HEK293 (cell line): ENCODE results near the gene BMPR1A.

Source experiments
- CTCF ChIP-seq: fragments of 450-650 bp; formaldehyde crosslinking; IDR thresholded peaks from 2 replicates; pipeline ENCODE4 v1.5.1; 2016; ENCODE audit warnings: missing biosample characterization, missing genetic modification characterization
- REPIN1 ChIP-seq: fragments of 450-650 bp; formaldehyde crosslinking; IDR thresholded peaks from 2 replicates; pipeline ENCODE4 v1.5.1; 2017; ENCODE audit warnings: missing biosample characterization, missing genetic modification characterization, low read depth
- ZNF398 ChIP-seq: fragments of 450-650 bp; formaldehyde crosslinking; IDR thresholded peaks from 2 replicates; pipeline ENCODE4 v1.5.1; 2017; ENCODE audit warnings: missing biosample characterization, missing genetic modification characterization

GRCh38 chr10:86951184-86951761 is 194.9 kb downstream of the BMPR1A start:
- TF ChIP-seq CTCF (no peak), ZNF398 (tag by site-specific recombination) (no peak), REPIN1 (tag by site-specific recombination) (no peak)
